GM21360 (cell line): ENCODE measurements around the gene ZNF565.
A peak's percentile ranks its signal among the peaks of the same experiment; 100 is the strongest.
"Not testable (repeated sequence)": the region's sequence is repeated elsewhere in the genome, so short reads cannot be mapped to it uniquely, and the experiment has no call there.

Experiments
- ATAC-seq: cut with Tn5 transposase; IDR thresholded peaks from one replicate; pipeline ENCODE4 v1.9.1; 2021; ENCODE audit warnings: mild to moderate bottlenecking, moderate library complexity; ENCODE audit not compliant: unreplicated experiment

Gene ZNF565

GRCh38 chr19:36152019-36152351 is 62.5 kb downstream of the ZNF565 start:
- ATAC-seq, result no peak

GRCh38 chr19:36151144-36152018 is 63.1 kb downstream of the ZNF565 start:
- no peak for ATAC-seq

DNA sequence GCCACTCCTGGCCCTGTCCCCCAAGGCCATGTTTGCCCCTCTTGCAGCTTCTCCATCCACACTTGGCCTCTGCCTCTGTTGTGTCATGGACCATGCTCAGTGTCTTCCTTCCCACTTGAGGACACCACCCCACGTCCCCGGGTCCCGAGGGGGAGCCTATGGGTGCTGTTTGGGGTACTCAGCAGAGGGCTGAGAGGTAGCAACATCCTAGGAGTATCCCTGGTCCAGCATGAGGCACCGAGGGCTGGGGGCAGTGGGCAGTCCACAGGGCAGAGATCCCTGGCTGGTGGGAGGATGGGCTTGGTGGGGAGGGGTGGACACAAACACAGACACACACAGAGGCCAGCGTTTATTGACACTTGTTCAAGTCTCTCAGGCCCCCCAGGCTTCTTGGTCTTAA is 63.9 kb downstream of the ZNF565 start:
- ATAC-seq, result no peak

- no peak for ATAC-seq
These were observed 64.6 kb downstream of the ZNF565 start for GRCh38 chr19:36149673-36150406.

DNA sequence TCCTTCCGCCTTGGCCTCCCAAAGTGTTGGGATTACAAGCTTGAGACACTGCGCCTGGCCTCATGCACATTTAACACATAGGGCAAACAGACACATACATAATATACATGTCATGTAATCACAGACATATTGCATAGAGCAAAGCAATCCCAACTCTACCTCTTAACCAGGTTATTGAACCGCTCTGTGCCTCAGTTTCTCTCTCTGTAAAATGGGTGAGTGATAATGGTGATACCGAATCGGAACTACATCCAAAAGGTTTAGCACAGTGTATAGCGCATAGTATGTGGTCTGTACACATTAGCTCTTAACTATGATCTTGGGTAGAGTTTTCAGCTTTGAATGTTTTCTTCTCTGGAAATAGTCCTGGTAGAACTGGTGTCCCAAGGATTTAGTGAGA is 69.8 kb downstream of the ZNF565 start:
- ATAC-seq, result no peak

DNA sequence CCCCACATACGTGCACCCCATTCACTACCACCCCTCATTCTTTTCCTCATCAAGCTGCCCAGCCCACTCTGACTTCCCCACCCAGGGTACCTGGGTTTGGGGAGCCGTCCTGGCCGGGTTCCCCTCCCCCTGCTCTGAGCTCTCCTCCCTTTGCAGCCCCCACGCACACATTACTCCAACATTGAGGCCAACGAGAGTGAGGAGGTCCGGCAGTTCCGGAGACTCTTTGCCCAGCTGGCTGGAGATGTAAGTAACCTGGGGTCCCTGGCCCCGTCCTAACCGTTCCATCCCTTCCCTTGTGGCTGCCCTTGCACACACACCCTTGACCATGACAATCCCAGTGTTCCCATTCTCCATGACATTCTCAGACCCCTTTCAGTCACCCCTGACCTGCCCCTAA is 72.0 kb downstream of the ZNF565 start:
- no peak for ATAC-seq

DNA sequence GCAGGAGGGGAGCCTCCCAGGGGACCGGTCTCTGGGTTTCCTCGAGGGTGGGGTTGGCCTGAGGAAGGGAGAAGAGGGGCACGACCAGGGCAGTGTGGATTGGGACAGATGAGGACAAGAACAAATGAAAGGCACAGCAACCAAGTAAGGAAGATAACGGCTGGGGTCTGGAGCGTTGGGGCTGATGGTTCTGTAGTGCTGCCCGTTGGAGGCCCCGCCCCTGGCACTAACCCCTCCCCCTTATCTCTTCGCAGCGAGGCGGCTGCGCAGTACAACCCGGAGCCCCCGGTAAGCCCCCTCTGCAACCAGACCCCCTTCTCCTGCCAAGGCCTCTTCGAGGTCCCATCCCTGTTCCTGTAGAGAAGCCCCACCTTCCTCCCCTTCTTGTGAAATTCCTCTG is 72.4 kb downstream of the ZNF565 start:
- ATAC-seq, result no peak

- peak; percentile 43 for ATAC-seq
These were observed 73.2 kb downstream of the ZNF565 start for GRCh38 chr19:36141039-36141927.

DNA sequence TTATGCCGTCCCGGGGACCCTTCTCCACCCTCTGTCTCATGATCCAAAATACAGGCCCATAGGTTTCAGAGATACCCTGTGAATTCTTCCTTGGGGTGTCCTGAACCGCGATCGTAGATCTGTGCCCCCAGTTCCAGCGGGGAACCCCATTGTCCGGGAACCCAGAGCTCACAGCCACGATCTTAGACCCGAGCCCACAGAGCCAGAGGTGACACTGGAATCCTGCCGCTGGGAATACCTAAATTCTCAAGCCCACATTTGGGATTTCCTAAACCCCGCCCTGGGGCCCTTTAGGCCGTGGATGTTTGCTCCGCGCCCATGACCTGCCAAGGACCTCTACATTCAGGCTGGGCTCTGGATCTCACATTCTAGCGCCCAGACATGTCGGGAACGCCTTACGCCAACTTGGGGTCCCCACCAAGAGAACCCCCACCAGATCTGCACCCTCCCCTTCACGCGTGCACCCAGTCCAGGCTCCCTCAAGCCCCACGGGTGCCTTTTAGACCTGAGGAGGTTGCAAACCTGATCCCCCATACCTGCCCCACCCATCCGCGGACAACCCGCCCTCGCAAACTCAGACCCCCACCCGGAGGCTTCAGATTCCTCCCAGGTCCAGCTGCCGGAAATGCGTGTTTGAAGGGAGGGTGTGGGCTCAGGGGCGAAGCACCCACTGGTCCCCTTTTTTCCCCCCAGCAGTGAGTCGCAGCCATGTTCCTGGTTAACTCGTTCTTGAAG is 74.0 kb downstream of the ZNF565 start:
- ATAC-seq, result no peak

DNA sequence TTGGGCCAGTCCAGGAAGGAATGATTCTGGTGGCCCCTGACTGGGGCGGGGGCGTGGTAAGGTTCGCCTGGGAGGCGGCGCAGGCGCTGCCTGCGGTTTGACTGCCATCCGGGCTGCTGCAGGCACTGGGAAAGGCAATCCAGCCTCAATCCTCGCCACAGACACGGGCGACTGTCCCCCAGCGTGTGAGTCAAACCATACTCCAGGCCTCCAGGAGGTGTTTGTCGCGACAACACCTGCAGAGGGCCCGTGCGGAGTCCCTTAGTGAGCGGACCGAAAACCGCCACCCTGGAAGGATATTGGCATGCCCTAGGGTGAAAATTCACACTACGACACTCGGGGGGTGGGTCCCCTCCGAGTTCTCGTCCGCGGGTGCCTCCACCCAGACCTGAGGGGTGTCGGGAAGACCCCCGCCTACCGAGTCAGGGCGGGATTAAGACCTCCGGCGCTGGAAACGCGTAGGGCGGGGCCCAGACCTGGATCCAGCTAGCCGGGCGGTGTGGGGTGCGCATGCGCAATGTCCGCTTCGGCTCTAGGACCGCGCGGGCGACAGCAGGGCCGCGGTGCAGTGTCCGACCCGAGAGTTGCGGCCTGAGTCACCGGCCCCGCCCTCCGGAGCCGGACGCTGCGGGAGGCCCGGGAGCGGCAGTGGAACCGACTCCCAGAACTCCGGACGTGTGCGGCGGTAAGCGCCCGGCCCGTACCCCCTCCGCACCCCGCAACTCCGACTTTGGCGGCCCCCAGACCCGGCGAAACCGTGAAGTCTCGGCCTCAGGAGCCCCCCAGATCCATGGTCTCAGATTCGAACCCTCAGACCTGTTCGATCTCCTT is 74.8 kb downstream of the ZNF565 start, which contains the start of gene CAPNS1:
Gene CAPNS1, plus strand, starts transcription at position 594 of the 831 bp plus-strand sequence. CDS start 946 bp downstream, outside the sequence.
- ATAC-seq, result peak; percentile 69

- no peak for ATAC-seq
These were observed 75.4 kb downstream of the ZNF565 start for GRCh38 chr19:36139120-36139472.

- no peak for ATAC-seq
These were observed 77.3 kb downstream of the ZNF565 start for GRCh38 chr19:36136964-36137686.

DNA sequence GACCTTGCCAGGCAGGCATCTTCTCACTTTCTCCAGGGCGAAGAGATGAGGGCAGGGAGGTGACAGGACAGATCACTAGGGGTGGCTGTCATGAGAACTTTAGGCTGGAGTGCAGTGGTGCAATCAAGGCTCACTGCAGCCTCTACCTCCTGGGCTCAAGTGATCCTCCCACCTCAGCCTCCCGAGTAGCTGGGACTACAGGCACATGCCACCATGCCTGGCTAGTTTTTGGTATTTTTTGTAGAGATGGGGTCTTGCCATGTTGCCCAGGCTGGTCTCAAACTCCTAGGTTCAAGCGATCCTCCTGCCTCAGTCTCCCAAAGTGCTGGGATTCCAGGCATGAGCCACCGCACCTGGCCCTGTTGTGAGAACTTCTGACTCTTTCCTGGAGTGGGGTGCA is 79.6 kb downstream of the ZNF565 start:
- ATAC-seq, result not testable (repeated sequence)
